HG02763 (cell line): ENCODE data around the gene SCRT2.
"Not testable (repeated sequence)": the region's sequence is repeated elsewhere in the genome, so short reads cannot be mapped to it uniquely, and the experiment has no call there.

ENCODE experiments used
- ATAC-seq: cut with Tn5 transposase; IDR thresholded peaks from one replicate; pipeline ENCODE4 v1.9.1; 2021; ENCODE audit warnings: mild to moderate bottlenecking, moderate library complexity; ENCODE audit not compliant: unreplicated experiment

Gene SCRT2

GRCh38 chr20:701401-702129 lies 26.0 kb upstream of the SCRT2 start:
- ATAC-seq = no peak

GRCh38 chr20:699811-700338 lies 24.3 kb upstream of the SCRT2 start:
- ATAC-seq = no peak

GRCh38 chr20:699342-699741 lies 23.7 kb upstream of the SCRT2 start:
- no peak for ATAC-seq

GRCh38 chr20:698276-698675 lies 22.7 kb upstream of the SCRT2 start:
- no peak for ATAC-seq

- no peak for ATAC-seq
These were observed 22.2 kb upstream of the SCRT2 start for GRCh38 chr20:697826-698225.

GRCh38 chr20:695165-695866 lies 19.7 kb upstream of the SCRT2 start:
- no peak for ATAC-seq

- ATAC-seq = no peak
These were observed 18.9 kb upstream of the SCRT2 start for GRCh38 chr20:694496-694895.

GRCh38 chr20:693786-694185 lies 18.2 kb upstream of the SCRT2 start:
- ATAC-seq = not testable (repeated sequence)

- ATAC-seq = no peak
These were observed 16.4 kb upstream of the SCRT2 start for GRCh38 chr20:692044-692443.

GRCh38 chr20:689947-690346 lies 14.3 kb upstream of the SCRT2 start:
- ATAC-seq = no peak

GRCh38 chr20:689348-689747 lies 13.7 kb upstream of the SCRT2 start:
- no peak for ATAC-seq

GRCh38 chr20:688809-689212 lies 13.2 kb upstream of the SCRT2 start:
- no peak for ATAC-seq

- ATAC-seq = no peak
These were observed 12.0 kb upstream of the SCRT2 start for GRCh38 chr20:687468-688203.

- no peak for ATAC-seq
These were observed 9.2 kb upstream of the SCRT2 start for GRCh38 chr20:684676-685319.

- ATAC-seq = no peak
These were observed 6.5 kb upstream of the SCRT2 start for GRCh38 chr20:682123-682522.

GRCh38 chr20:680638-681187 lies 5.1 kb upstream of the SCRT2 start:
- no peak for ATAC-seq

- ATAC-seq = no peak
These were observed 2.4 kb upstream of the SCRT2 start for GRCh38 chr20:677957-678356.

GRCh38 chr20:676967-677366 lies 1.4 kb upstream of the SCRT2 start:
- ATAC-seq = no peak

GRCh38 chr20:676315-676937 lies 824 bp upstream of the SCRT2 start:
- no peak for ATAC-seq

GRCh38 chr20:675033-675452 lies 559 bp downstream of the SCRT2 start:
- no peak for ATAC-seq
